WTC11 (cell line): ENCODE results near the gene MAGI2. TPM values are rescaled to one million over a fixed set of nuclear protein-coding genes. Genes with fewer than 3 reads are reported as not detected.

Source experiments
- ATAC-seq: fragments of 200-7000 bp; cut with Tn5 transposase; 2 replicates; pipeline ENCODE4 v1.10.0; 2021; ENCODE audit warnings: mild to moderate bottlenecking, moderate library complexity
- CTCF ChIA-PET: fragments of 300-600 bp; sonication (Branson Sonifier 250); formaldehyde crosslinking; loops from one replicate; lab custom pipeline; 2021; ENCODE audit warnings: antibody characterized with exemption; lab: Charles Lee
- POLR2A ChIA-PET: fragments of 350-600 bp; sonication (Branson Sonifier 250); formaldehyde crosslinking; loops from one replicate; lab custom pipeline; 2021; ENCODE audit warnings: antibody characterized with exemption; lab: Charles Lee
- DNase-seq: peaks from one replicate; pipeline ENCODE4 v3.0.0; 2021; ENCODE audit warnings: low spot score
- H3K27ac Mint-ChIP-seq: 2 replicates; pipeline ENCODE4 v1.8.0; 2021; ENCODE audit warnings: mixed read lengths
- H3K27me3 Mint-ChIP-seq: 2 replicates; pipeline ENCODE4 v1.8.0; 2021; ENCODE audit warnings: low read depth, mild to moderate bottlenecking, moderate library complexity, mixed read lengths
- H3K36me3 Mint-ChIP-seq: 2 replicates; pipeline ENCODE4 v1.8.0; 2021; ENCODE audit warnings: mixed read lengths
- H3K4me1 Mint-ChIP-seq: 2 replicates; pipeline ENCODE4 v1.8.0; 2022; ENCODE audit warnings: mixed read lengths
- H3K4me3 Mint-ChIP-seq: 2 replicates; pipeline ENCODE4 v1.8.0; 2021; ENCODE audit warnings: mild to moderate bottlenecking, moderate library complexity, mixed read lengths
- H3K9me3 Mint-ChIP-seq: 2 replicates; pipeline ENCODE4 v1.8.0; 2021; ENCODE audit warnings: mixed read lengths
- ATF3 ChIP-seq: sonication (generic); formaldehyde crosslinking; conservative IDR thresholded peaks from 2 replicates; pipeline ENCODE4 v1.8.1; 2022; ENCODE audit warnings: mild to moderate bottlenecking, missing genetic modification reagents
- CREM ChIP-seq: sonication (generic); formaldehyde crosslinking; IDR thresholded peaks from 2 replicates; pipeline ENCODE4 v1.8.1; 2022; ENCODE audit warnings: mild to moderate bottlenecking, missing genetic modification reagents, moderate library complexity
- ELF4 ChIP-seq: sonication (generic); formaldehyde crosslinking; IDR thresholded peaks from 2 replicates; pipeline ENCODE4 v1.8.1; 2022; ENCODE audit warnings: low read depth, mild to moderate bottlenecking, moderate library complexity, missing genetic modification reagents
- ETV6 ChIP-seq: sonication (generic); formaldehyde crosslinking; IDR thresholded peaks from 2 replicates; pipeline ENCODE4 v1.8.1; 2022; ENCODE audit warnings: mild to moderate bottlenecking, missing genetic modification reagents
- FOXP4 ChIP-seq: sonication (generic); formaldehyde crosslinking; IDR thresholded peaks from 2 replicates; pipeline ENCODE4 v1.8.0; 2022; ENCODE audit warnings: mild to moderate bottlenecking, missing genetic modification reagents
- GRHL2 ChIP-seq: fragments of 250-450 bp; sonication (Bioruptor Pico); IDR thresholded peaks from 2 replicates; pipeline ENCODE4 v1.8.0; 2022; ENCODE audit warnings: mild to moderate bottlenecking, moderate library complexity; ENCODE audit not compliant: insufficient replicate concordance, severe bottlenecking
- GTF2I ChIP-seq: fragments of 250-450 bp; sonication (Bioruptor Pico); conservative IDR thresholded peaks from 2 replicates; pipeline ENCODE4 v1.4.0; 2021; ENCODE audit warnings: mild to moderate bottlenecking
- KAT7 ChIP-seq: sonication (generic); formaldehyde crosslinking; IDR thresholded peaks from 2 replicates; pipeline ENCODE4 v1.8.1; 2023; ENCODE audit warnings: missing genetic modification reagents, mild to moderate bottlenecking, borderline replicate concordance
- NR2C2 ChIP-seq: sonication (generic); formaldehyde crosslinking; IDR thresholded peaks from 2 replicates; pipeline ENCODE4 v1.8.0; 2022; ENCODE audit warnings: mild to moderate bottlenecking, missing genetic modification reagents
- SMAD3 ChIP-seq: sonication (generic); formaldehyde crosslinking; IDR thresholded peaks from 2 replicates; pipeline ENCODE4 v1.8.0; 2022; ENCODE audit warnings: missing genetic modification reagents, mild to moderate bottlenecking, borderline replicate concordance
- SP1 ChIP-seq: sonication (generic); formaldehyde crosslinking; conservative IDR thresholded peaks from 2 replicates; pipeline ENCODE4 v1.8.1; 2022; ENCODE audit warnings: missing genetic modification reagents
- TP53 ChIP-seq: sonication (generic); formaldehyde crosslinking; IDR thresholded peaks from 2 replicates; pipeline ENCODE4 v1.8.1; 2023; ENCODE audit warnings: mild to moderate bottlenecking, missing genetic modification reagents
- USF1 ChIP-seq: sonication (generic); formaldehyde crosslinking; IDR thresholded peaks from 2 replicates; pipeline ENCODE4 v1.8.0; 2022; ENCODE audit warnings: mild to moderate bottlenecking, missing genetic modification reagents
- ZBTB21 ChIP-seq: sonication (generic); formaldehyde crosslinking; IDR thresholded peaks from 2 replicates; pipeline ENCODE4 v1.8.1; 2023; ENCODE audit warnings: mild to moderate bottlenecking, missing genetic modification reagents, borderline replicate concordance
- ZBTB43 ChIP-seq: sonication (generic); formaldehyde crosslinking; IDR thresholded peaks from 2 replicates; pipeline ENCODE4 v1.8.1; 2023; ENCODE audit warnings: mild to moderate bottlenecking, missing genetic modification reagents
- ZNF423 ChIP-seq: fragments of 250-450 bp; sonication (Bioruptor Pico); IDR thresholded peaks from 2 replicates; pipeline ENCODE4 v2.1.2; 2022; ENCODE audit warnings: mild to moderate bottlenecking, moderate library complexity
- ZNF512 ChIP-seq: sonication (generic); formaldehyde crosslinking; IDR thresholded peaks from 2 replicates; pipeline ENCODE4 v1.8.1; 2022; ENCODE audit warnings: missing genetic modification reagents, borderline replicate concordance
- ZNF532 ChIP-seq: fragments of 250-450 bp; sonication (Bioruptor Pico); IDR thresholded peaks from 2 replicates; pipeline ENCODE4 v1.9.0; 2021; ENCODE audit warnings: mild to moderate bottlenecking, borderline replicate concordance
- total RNA-seq: library from RNA; stranded (reverse); gene quantifications from 3 replicates; pipeline ENCODE4 v1.2.3, GENCODE V29; 2021

The MAGI2 gene
- total RNA-seq, 1 experiment from 2014 or later, result 26.6 TPM

GRCh38 chr7:79405368-79405767 lies 48.1 kb downstream of the MAGI2 start (continued):
- TF ChIP-seq ZNF532 (CRISPR knock-in tag) (no peak), NR2C2 (no peak), GTF2I (CRISPR knock-in tag) (no peak), ZBTB43 (CRISPR knock-in tag) (no peak), FOXP4 (CRISPR knock-in tag) (no peak), KAT7 (CRISPR knock-in tag) (no peak), SMAD3 (CRISPR knock-in tag) (no peak)
- TF ChIP-seq, all 79 proteins: peak for 0

GRCh38 chr7:79403879-79404278 lies 49.6 kb downstream of the MAGI2 start:
- Mint-ChIP-seq H3K9me3 (no peaks in the 10 kb centered on the region), H3K36me3 (no peaks in the 10 kb centered on the region), H3K4me1 (no peaks in the 10 kb centered on the region), H3K27ac (no peak overlapping the region), H3K4me3 (no peak overlapping the region), H3K27me3 (no peaks in the 10 kb centered on the region)
- TF ChIP-seq TP53 (CRISPR knock-in tag) (no peak), ZNF423 (CRISPR knock-in tag) (no peak), ETV6 (no peak), ZNF512 (no peak), USF1 (no peak), SP1 (CRISPR knock-in tag) (no peak), ATF3 (CRISPR knock-in tag) (no peak), GRHL2 (CRISPR knock-in tag) (no peak), CREM (no peak), ELF4 (CRISPR knock-in tag) (no peak), ZBTB21 (CRISPR knock-in tag) (no peak)
- CTCF ChIA-PET, result no interaction called here
- POLR2A ChIA-PET, result no interaction called here
- DNase-seq, result no peak
- ATAC-seq, result no peak
